Measurements from ENCODE around the gene WDR77.

The WDR77 gene

GRCh38 chr1:111454859-111455641 is 6.0 kb upstream of the WDR77 start:
- H3K4me3 Mint-ChIP-seq = peak overlapping the region; percentile 54 to 63
- peak; percentile 89 for ATAC-seq

DNA sequence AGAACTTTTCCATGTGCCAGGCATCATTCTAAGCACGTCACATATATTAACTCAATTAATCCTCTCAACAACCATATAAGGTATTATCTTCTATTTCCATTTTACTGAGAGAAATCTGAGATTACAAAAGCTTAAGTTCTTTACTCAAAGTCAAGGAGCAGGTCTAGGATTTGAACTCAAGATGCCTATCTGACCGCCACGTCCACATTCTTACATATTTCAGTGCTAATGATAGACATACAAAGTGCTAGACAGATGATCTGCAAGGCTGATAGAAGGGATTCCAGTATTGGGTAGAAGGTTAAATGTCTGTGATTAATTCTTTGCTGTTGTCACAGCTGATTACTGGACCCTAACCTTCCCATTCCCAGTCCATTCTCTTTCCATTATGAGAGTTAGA is 4.7 kb upstream of the WDR77 start:
- Mint-ChIP-seq H3K4me3 (peak overlapping the region in 1 of 2 donors; percentile 5), H3K9me3 (no peaks in the 10 kb centered on the region), H3K4me1 (peaks cover 62% of the 10 kb centered on the region), H3K27me3 (no peaks in the 10 kb centered on the region), H3K27ac (no peak overlapping the region)
- no peak for ATAC-seq
- DNase-seq = no peak

More at GRCh38 chr1:111454859-111455641, 6.0 kb upstream of the WDR77 start:
- peaks cover 62% of the 10 kb centered on the region for H3K4me1 Mint-ChIP-seq
- peak overlapping the region in 1 of 2 donors; percentile 84 for H3K27ac Mint-ChIP-seq
- no peak for DNase-seq
- H3K27me3 Mint-ChIP-seq = no peaks in the 10 kb centered on the region
- no peaks in the 10 kb centered on the region for H3K9me3 Mint-ChIP-seq

- ATAC-seq = no peak
- peak overlapping the region in 1 of 2 donors; percentile 19 for H3K4me3 Mint-ChIP-seq
- no peak for DNase-seq
- H3K27ac Mint-ChIP-seq = no peak overlapping the region
- H3K4me1 Mint-ChIP-seq = peaks cover 63% of the 10 kb centered on the region
- no peaks in the 10 kb centered on the region for H3K27me3 Mint-ChIP-seq
- no peaks in the 10 kb centered on the region for H3K9me3 Mint-ChIP-seq
Observed at GRCh38 chr1:111452581-111452980, 3.5 kb upstream of the WDR77 start.

DNA sequence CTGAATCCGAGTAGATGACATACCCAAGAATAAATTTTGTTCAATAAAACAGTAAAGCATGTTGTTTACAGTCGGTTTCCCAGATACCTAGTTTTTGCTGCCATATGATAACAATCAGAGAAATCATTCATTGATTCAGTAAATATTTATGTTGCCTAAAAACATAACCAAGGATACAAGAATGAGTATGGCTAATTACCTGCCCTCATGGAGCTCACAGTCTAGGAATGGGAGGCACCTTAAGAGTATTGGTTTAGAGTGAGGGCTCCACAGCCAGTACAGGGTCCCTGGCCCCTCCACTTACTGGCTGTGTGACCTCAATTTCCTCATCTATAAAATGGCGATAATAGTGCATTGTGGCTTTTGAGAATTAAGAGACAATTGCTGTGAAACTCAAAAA is 1.1 kb upstream of the WDR77 start:
- no peaks in the 10 kb centered on the region for H3K9me3 Mint-ChIP-seq
- ATAC-seq (no peak), DNase-seq (no peak)
- H3K4me1 Mint-ChIP-seq = peaks cover 71% of the 10 kb centered on the region
- no peaks in the 10 kb centered on the region for H3K27me3 Mint-ChIP-seq
- H3K27ac Mint-ChIP-seq = peak overlapping the region; percentile 99 to 100
- peak overlapping the region; percentile 100 for H3K4me3 Mint-ChIP-seq

GRCh38 chr1:111449703-111450017 is 604 bp upstream of the WDR77 start:
- DNase-seq = no peak
- H3K27ac Mint-ChIP-seq = peak overlapping the region; percentile 99 to 100
- peaks cover 68% of the 10 kb centered on the region for H3K4me1 Mint-ChIP-seq
- no peaks in the 10 kb centered on the region for H3K9me3 Mint-ChIP-seq
- ATAC-seq = no peak
- no peaks in the 10 kb centered on the region for H3K27me3 Mint-ChIP-seq
- peak overlapping the region; percentile 100 for H3K4me3 Mint-ChIP-seq

DNA sequence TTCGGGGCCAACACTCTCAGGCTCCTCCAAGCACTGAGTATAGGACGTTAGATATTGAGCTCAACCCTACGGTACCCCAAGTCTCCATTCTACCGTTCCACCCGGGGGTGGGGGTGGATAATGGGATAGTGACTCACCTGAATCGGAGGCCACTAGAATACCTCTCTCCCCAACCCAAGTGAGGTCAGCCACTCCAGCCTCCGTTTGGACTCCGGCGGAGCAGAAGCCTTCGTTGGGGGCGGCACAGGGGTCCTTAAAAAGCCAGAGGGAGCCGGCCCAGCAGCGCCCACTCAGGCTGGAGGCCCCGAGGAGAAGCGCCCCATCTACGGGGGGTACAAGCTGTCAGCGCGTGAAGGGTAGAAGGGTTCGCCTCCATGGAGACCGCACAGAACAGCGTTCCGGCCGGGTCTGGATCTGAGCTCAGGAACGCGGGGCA is 556 bp downstream of the WDR77 start:
- Mint-ChIP-seq H3K27ac (peak overlapping the region; percentile 88 to 99), H3K27me3 (no peaks in the 10 kb centered on the region), H3K4me1 (peaks cover 67% of the 10 kb centered on the region), H3K9me3 (no peaks in the 10 kb centered on the region), H3K4me3 (peak overlapping the region; percentile 100)
- DNase-seq (peak in 1 of 2 donors; percentile 45), ATAC-seq (peak; percentile 68)

GRCh38 chr1:111446967-111447892 is 1.8 kb downstream of the WDR77 start:
- H3K4me1 Mint-ChIP-seq = peaks cover 67% of the 10 kb centered on the region
- H3K4me3 Mint-ChIP-seq = peak overlapping the region; percentile 100
- DNase-seq (no peak), ATAC-seq (no peak)
- no peaks in the 10 kb centered on the region for H3K9me3 Mint-ChIP-seq
- no peaks in the 10 kb centered on the region for H3K27me3 Mint-ChIP-seq
- H3K27ac Mint-ChIP-seq = peak overlapping the region; percentile 23 to 42

DNA sequence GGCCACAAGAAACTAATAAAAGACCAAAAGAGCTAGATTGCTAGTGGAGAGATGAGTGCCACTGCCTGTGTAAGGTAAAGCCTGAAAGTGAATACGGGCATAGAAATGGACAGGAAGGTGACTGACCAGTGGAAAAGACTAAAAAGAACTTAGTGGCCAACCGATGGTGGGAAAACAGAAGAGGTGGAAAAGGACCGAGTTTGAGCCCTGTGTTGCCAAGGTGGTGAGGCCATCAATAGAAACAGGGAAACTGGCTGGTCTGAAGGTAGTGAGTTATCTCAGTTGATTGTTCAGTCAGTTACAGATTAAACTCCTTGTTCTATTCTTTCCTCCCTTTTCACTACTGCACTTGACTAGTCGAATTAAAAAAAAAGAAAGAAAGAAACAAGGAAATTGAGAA is 2.5 kb downstream of the WDR77 start:
- ATAC-seq = no peak
- Mint-ChIP-seq H3K9me3 (no peaks in the 10 kb centered on the region), H3K4me1 (peaks cover 66% of the 10 kb centered on the region), H3K27me3 (no peaks in the 10 kb centered on the region), H3K27ac (peak overlapping the region; percentile 22 to 72), H3K4me3 (peak overlapping the region; percentile 16 to 100)
- no peak for DNase-seq

GRCh38 chr1:111444031-111444430 is 5.0 kb downstream of the WDR77 start:
- H3K9me3 Mint-ChIP-seq = no peaks in the 10 kb centered on the region
- H3K4me1 Mint-ChIP-seq = peaks cover 56% of the 10 kb centered on the region
- peak overlapping the region; percentile 2 to 19 for H3K27ac Mint-ChIP-seq
- DNase-seq = no peak
- no peak for ATAC-seq
- no peaks in the 10 kb centered on the region for H3K27me3 Mint-ChIP-seq
- no peak overlapping the region for H3K4me3 Mint-ChIP-seq

DNA sequence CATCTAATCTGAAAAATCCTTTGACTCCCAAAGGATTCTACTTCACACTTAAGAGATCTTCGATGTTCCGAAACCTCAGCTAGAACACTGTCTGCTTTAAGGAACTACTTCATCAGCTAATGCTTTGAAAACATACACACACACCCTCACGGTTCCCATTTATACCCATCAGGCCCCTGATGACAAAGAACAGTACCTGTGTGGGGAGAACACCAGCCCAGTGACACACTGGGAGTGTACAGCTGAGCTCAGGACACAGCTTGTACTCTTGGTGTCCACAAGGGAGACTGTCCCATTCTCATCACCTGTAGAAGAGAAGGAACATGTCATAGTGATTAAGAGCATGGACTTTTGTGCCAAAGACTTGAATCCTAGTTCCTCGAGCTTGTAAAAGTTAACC is 6.6 kb downstream of the WDR77 start:
- ATAC-seq = peak; percentile 88
- peak in 1 of 2 donors; percentile 38 for DNase-seq
- Mint-ChIP-seq H3K27me3 (no peaks in the 10 kb centered on the region), H3K9me3 (no peaks in the 10 kb centered on the region), H3K4me1 (peaks cover 48% of the 10 kb centered on the region), H3K4me3 (peak overlapping the region in 1 of 2 donors; percentile 9), H3K27ac (peak overlapping the region in 1 of 2 donors; percentile 73)

- Mint-ChIP-seq H3K4me3 (no peak overlapping the region), H3K27ac (peak overlapping the region in 1 of 2 donors; percentile 75), H3K9me3 (no peaks in the 10 kb centered on the region), H3K27me3 (no peaks in the 10 kb centered on the region), H3K4me1 (peaks cover 40% of the 10 kb centered on the region)
- peak; percentile 53 to 57 for DNase-seq
- ATAC-seq = peak; percentile 77
Observed at GRCh38 chr1:111441573-111442192, 7.4 kb downstream of the WDR77 start.

GRCh38 chr1:111439461-111440351 is 9.3 kb downstream of the WDR77 start:
- no peak overlapping the region for H3K4me3 Mint-ChIP-seq
- no peak for DNase-seq
- H3K27ac Mint-ChIP-seq = peak overlapping the region in 1 of 2 donors; percentile 67
- no peaks in the 10 kb centered on the region for H3K9me3 Mint-ChIP-seq
- ATAC-seq = no peak
- H3K4me1 Mint-ChIP-seq = peaks cover 31% of the 10 kb centered on the region
- H3K27me3 Mint-ChIP-seq = no peaks in the 10 kb centered on the region

GRCh38 chr1:111436726-111437125 is 12.3 kb downstream of the WDR77 start:
- no peak overlapping the region for H3K4me3 Mint-ChIP-seq
- no peaks in the 10 kb centered on the region for H3K27me3 Mint-ChIP-seq
- peaks cover 7% of the 10 kb centered on the region for H3K4me1 Mint-ChIP-seq
- H3K27ac Mint-ChIP-seq = no peak overlapping the region
- DNase-seq = no peak
- ATAC-seq = no peak
- no peaks in the 10 kb centered on the region for H3K9me3 Mint-ChIP-seq

DNA sequence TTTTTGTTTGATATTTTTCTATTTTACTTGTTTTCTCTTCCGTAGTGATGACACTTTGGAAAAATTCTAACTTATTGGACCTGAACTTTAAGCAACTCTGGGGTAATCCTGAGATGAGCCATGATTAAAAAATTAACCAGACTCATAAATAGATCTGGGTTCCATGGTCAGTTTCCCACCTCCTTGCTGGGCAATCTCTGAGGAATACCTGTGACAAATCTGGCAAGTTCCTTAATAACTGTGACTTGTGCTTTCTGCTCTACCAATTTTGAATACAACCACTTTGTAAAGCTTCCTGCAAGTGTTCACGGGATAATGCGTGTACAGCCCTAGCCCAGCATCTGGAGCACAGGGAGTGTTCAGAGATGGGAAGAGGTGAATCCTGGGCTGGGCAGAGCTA is 24.8 kb downstream of the WDR77 start:
- Mint-ChIP-seq H3K27ac (no peak overlapping the region), H3K27me3 (no peaks in the 10 kb centered on the region), H3K4me3 (no peak overlapping the region), H3K9me3 (no peaks in the 10 kb centered on the region), H3K4me1 (no peaks in the 10 kb centered on the region)
- DNase-seq (no peak), ATAC-seq (no peak)
